ENCODE measurements around the gene ALS2. TPM values are rescaled to one million over a fixed set of nuclear protein-coding genes. Genes with fewer than 3 reads are reported as not detected.
"Not testable (repeated sequence)": the region's sequence is repeated elsewhere in the genome, so short reads cannot be mapped to it uniquely, and the experiment has no call there.

ALS2 gene
- total and polyA plus RNA-seq, 2 donors (not counting 1 experiment from before 2014, with no cell fraction given), result 1.4 to 16.7 TPM

GRCh38 chr2:201765799-201766198 is 14.9 kb downstream of the ALS2 start:
- no peaks in the 10 kb centered on the region for H3K27me3 Mint-ChIP-seq
- no peaks in the 10 kb centered on the region for H3K9me3 ChIP-seq (ENCODE audit: control extremely low read depth in 1 of 3, control insufficient read depth in 2 of 3, insufficient read depth in 1 of 3, low read length in 2 of 3)
- no peak overlapping the region for H3K9ac ChIP-seq (ENCODE audit: low read length)
- no peak overlapping the region for H3K27ac ChIP-seq (ENCODE audit: low read length in 2 of 2)
- ChIA-PET CTCF (interaction anchor here (0.7 kb wide), 1 partner anchor 63 kb away, joined by 3 read pairs; no protein-coding TSS in a partner anchor), POLR2A (no interaction called here)
- no peak overlapping the region for H3K4me3 ChIP-seq (ENCODE audit: control extremely low read depth in 1 of 5, extremely low read depth in 1 of 5, insufficient read depth in 1 of 5, low read depth in 2 of 5, low read length in 4 of 5)
- no peaks in the 10 kb centered on the region for H3K4me1 ChIP-seq (ENCODE audit: control insufficient read depth in 2 of 2, insufficient read depth in 2 of 2, low read length in 2 of 2)
- no peak for DNase-seq
- no peak overlapping the region for H2AFZ ChIP-seq (ENCODE audit: insufficient read depth, low read depth, low read length, poor library complexity, severe bottlenecking)
- no peaks in the 10 kb centered on the region for H3K9me3 Mint-ChIP-seq (ENCODE audit: insufficient read depth)
- H3K79me2 ChIP-seq (ENCODE audit: control insufficient read depth, insufficient read depth, low read length), result no peaks in the 10 kb centered on the region
- H4K20me1 ChIP-seq (ENCODE audit: control insufficient read depth, insufficient read depth, low read length, poor library complexity, severe bottlenecking), result no peaks in the 10 kb centered on the region
- no peak overlapping the region for H3K4me2 ChIP-seq (replicated peaks; ENCODE audit: low read depth, low read length, poor library complexity, severe bottlenecking)
- H3K27ac Mint-ChIP-seq, result no peak overlapping the region
- TF ChIP-seq CTCF (IDR thresholded peaks at IDR 0.05) (no peak), EZH2 (IDR thresholded peaks at IDR 0.05; ENCODE audit: borderline replicate concordance, insufficient read depth, low read depth, low read length, poor library complexity, severe bottlenecking) (no peak)
- H3K27me3 ChIP-seq (replicated peaks in 1 of 4; ENCODE audit: control extremely low read depth in 1 of 4, control insufficient read depth in 3 of 4, insufficient read depth in 4 of 4, low read length in 3 of 4), result no peaks in the 10 kb centered on the region
- intact Hi-C loops (cut with micrococcal nuclease), result no loop called here
- no peak overlapping the region for H3K4me3 Mint-ChIP-seq
- peaks cover 0 to 9% of the 10 kb centered on the region in 2 experiments for H3K36me3 ChIP-seq (replicated peaks in 1 of 2; ENCODE audit: control extremely low read depth in 1 of 2, control insufficient read depth in 1 of 2, extremely low read depth in 1 of 2, insufficient read depth in 2 of 2, low read length in 1 of 2)
- H3K4me1 Mint-ChIP-seq, result no peaks in the 10 kb centered on the region
- ATAC-seq (ENCODE audit: low read depth), result no peak

GRCh38 chr2:201764469-201764868 is 16.3 kb downstream of the ALS2 start:
- POLR2A ChIA-PET; H4K20me1 ChIP-seq (ENCODE audit: control insufficient read depth, insufficient read depth, low read length, poor library complexity, severe bottlenecking); H3K27me3 ChIP-seq (replicated peaks in 1 of 4; ENCODE audit: control extremely low read depth in 1 of 4, control insufficient read depth in 3 of 4, insufficient read depth in 4 of 4, low read length in 3 of 4); H3K4me1 Mint-ChIP-seq; H3K9ac ChIP-seq (ENCODE audit: low read length); ATAC-seq (ENCODE audit: low read depth); H3K79me2 ChIP-seq (ENCODE audit: control insufficient read depth, insufficient read depth, low read length); H3K4me3 Mint-ChIP-seq; H3K4me1 ChIP-seq (ENCODE audit: control insufficient read depth in 2 of 2, insufficient read depth in 2 of 2, low read length in 2 of 2); intact Hi-C loops (cut with micrococcal nuclease); H3K4me3 ChIP-seq (ENCODE audit: control extremely low read depth in 1 of 5, extremely low read depth in 1 of 5, insufficient read depth in 1 of 5, low read depth in 2 of 5, low read length in 4 of 5); H3K9me3 ChIP-seq (ENCODE audit: control extremely low read depth in 1 of 3, control insufficient read depth in 2 of 3, insufficient read depth in 1 of 3, low read length in 2 of 3); H3K9me3 Mint-ChIP-seq (ENCODE audit: insufficient read depth); H2AFZ ChIP-seq (ENCODE audit: insufficient read depth, low read depth, low read length, poor library complexity, severe bottlenecking); H3K27me3 Mint-ChIP-seq; H3K27ac Mint-ChIP-seq; H3K4me2 ChIP-seq (replicated peaks; ENCODE audit: low read depth, low read length, poor library complexity, severe bottlenecking); H3K27ac ChIP-seq (ENCODE audit: low read length in 2 of 2); DNase-seq; H3K36me3 ChIP-seq (replicated peaks in 1 of 2; ENCODE audit: control extremely low read depth in 1 of 2, control insufficient read depth in 1 of 2, extremely low read depth in 1 of 2, insufficient read depth in 2 of 2, low read length in 1 of 2): not testable (repeated sequence)
- 93% methylated on average over 3 of the region's 7 CpGs for WGBS (ENCODE audit: insufficient coverage)
- CTCF ChIA-PET, result interaction anchor here (0.7 kb wide), 1 partner anchor 118 kb away, joined by 4 read pairs; no protein-coding TSS in a partner anchor

All from B cell (primary cell).